IPS-11a (cell line): ENCODE measurements around the gene TMEM129.

Source experiments
- H3K4me3 ChIP-seq: one replicate; pipeline ENCODE4 v1.5.1; 2013; ENCODE audit warnings: low read depth, low read length, control low read depth

The TMEM129 gene

GRCh38 chr4:1670279-1670678 is 50.8 kb downstream of the TMEM129 start:
- H3K4me3 ChIP-seq, result no peak overlapping the region

DNA sequence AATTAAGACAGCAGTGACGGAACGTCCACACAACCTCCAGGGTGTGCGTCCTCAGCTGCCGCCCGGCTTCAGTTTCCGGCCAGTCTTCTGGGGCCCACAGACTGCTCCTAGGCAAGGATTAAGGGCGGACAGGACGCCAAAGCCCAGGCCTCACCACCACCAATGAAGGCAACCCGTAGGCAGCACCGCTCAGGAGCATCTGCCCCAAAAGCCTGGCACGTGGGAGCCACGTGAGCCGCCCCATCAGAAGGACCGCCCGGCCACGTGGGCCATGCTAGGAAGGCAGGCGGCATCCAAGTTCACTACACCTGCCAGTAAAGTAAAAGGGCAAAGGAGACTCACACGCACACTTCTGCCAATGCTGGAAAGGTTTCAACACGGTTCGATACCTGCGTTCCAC is 51.3 kb downstream of the TMEM129 start:
- no peak overlapping the region for H3K4me3 ChIP-seq

DNA sequence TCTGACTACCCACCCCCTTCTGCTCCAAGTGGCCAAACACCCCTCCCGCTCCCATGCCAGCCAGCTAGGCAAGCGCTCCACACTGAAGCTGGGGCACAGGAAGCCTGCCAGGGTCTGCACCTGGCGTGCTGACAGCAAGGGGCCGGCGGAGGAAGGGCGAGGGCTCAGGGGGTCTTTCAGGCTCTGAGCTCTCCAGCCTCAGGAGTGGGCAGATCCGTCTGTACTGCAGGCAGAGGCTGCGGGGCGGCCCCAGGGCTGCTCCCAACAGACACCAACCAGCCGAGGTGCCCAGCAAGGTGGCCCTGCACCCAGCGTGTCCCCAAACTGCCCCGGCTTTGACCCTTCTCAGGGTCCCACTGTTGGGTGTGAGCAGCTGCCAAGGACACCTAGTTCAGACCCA is 51.9 kb downstream of the TMEM129 start:
- H3K4me3 ChIP-seq, result no peak overlapping the region

- no peak overlapping the region for H3K4me3 ChIP-seq
Measured at GRCh38 chr4:1668488-1668840, 52.7 kb downstream of the TMEM129 start.

GRCh38 chr4:1667273-1667672 is 53.9 kb downstream of the TMEM129 start:
- no peak overlapping the region for H3K4me3 ChIP-seq

GRCh38 chr4:1666391-1666790 is 54.7 kb downstream of the TMEM129 start:
- H3K4me3 ChIP-seq, result no peak overlapping the region
